Kidney (tissue), 14 donors: ENCODE results near the gene MYBBP1A. TPM values are rescaled to one million over a fixed set of nuclear protein-coding genes. Genes with fewer than 3 reads are reported as not detected.

Experiments used
- DNase-seq, 5 donors: peaks; one replicate each; pipeline ENCODE4 v3.0.0-alpha.2; 2013 to 2020
- FAIRE-seq: peaks from 2 replicates; lab custom pipeline; 2012; peaks lifted over from hg19 to GRCh38; lab: Jason Lieb, UNC
- H3K27ac ChIP-seq, 2 donors: one replicate each; pipeline ENCODE4 v1.7.0; 2013; ENCODE audit warnings: low read depth in 2 of 2, low read length in 2 of 2, inconsistent platforms in 1 of 2
- H3K27me3 ChIP-seq: one replicate; pipeline ENCODE4 v1.7.1; 2013; ENCODE audit warnings: low read length, inconsistent platforms; ENCODE audit not compliant: control insufficient read depth, insufficient read depth
- H3K36me3 ChIP-seq, 3 donors: one replicate each; pipeline versions ENCODE4 v1.7.0 to v1.7.1; 2013; ENCODE audit warnings: low read length in 3 of 3, control low read depth in 1 of 3, inconsistent platforms in 1 of 3; ENCODE audit not compliant: insufficient read depth in 3 of 3, control insufficient read depth in 2 of 3
- H3K4me1 ChIP-seq, 3 donors: one replicate each; pipeline versions ENCODE4 v1.7.0 to v1.7.1; 2013; ENCODE audit warnings: low read length in 3 of 3, inconsistent platforms in 1 of 3, low read depth in 1 of 3; ENCODE audit not compliant: control insufficient read depth in 2 of 3, insufficient read depth in 2 of 3
- H3K4me3 ChIP-seq, 3 donors: one replicate each; pipeline versions ENCODE4 v1.7.0 to v1.8.1; 2013; ENCODE audit warnings: low read length in 3 of 3, control low read depth in 1 of 3, inconsistent platforms in 1 of 3
- H3K9ac ChIP-seq, 3 donors: one replicate each; pipeline versions ENCODE4 v1.7.0 to v1.7.1; 2013; ENCODE audit warnings: low read length in 3 of 3, control low read depth in 1 of 3, inconsistent platforms in 1 of 3
- H3K9me3 ChIP-seq, 3 donors: one replicate each; pipeline versions ENCODE4 v1.7.0 to v1.7.1; 2013; ENCODE audit warnings: low read length in 3 of 3, control low read depth in 1 of 3, inconsistent platforms in 1 of 3; ENCODE audit not compliant: control insufficient read depth in 2 of 3, insufficient read depth in 1 of 3
- CTCF ChIP-seq: IDR thresholded peaks from 3 replicates; pipeline ENCODE4 v1.5.1; 2012; ENCODE audit warnings: mild to moderate bottlenecking, moderate library complexity, borderline replicate concordance; ENCODE audit not compliant: insufficient read depth; ENCODE audit errors: extremely low read depth
- intact Hi-C: fragments of 100-400 bp; cut with DNase I; formaldehyde crosslinking; loops from one replicate; pipeline ENCODE4 v1.11.1; 2022
- polyA plus RNA-seq: library from polyadenylated mRNA; stranded (reverse); fragments of 350-450 nt; fragmentation: Illumina TruSeq; extraction: RNeasy Lipid Tissue Mini Kit (QIAGEN cat#74804); gene quantifications from one replicate; pipeline ENCODE4 v1.2.3, GENCODE V29; 2014; ENCODE audit warnings: low read depth, low replicate concordance; ENCODE audit not compliant: insufficient read depth
- total RNA-seq: library from RNA; stranded (reverse); fragmentation: NEBNext Ultra II Directional; extraction: Animal tissue kit (Norgen Biotek cat#: 25700); gene quantifications from one replicate; pipeline ENCODE4 v1.2.1, GENCODE V29; 2021
- donor health status: control.
- donor health status: control.
- donor health status: control.
- donor health status: control.
- donor health status: control.
- donor health status: DM: yes; HTN: yes; CAD: no.
- donor health status: Normal renal cell carcinoma (clear cell type).

The MYBBP1A gene
- total and polyA plus RNA-seq, 2 donors from 2014 or later, result 11.9 to 51.6 TPM

GRCh38 chr17:4594931-4595684 is 39.9 kb upstream of the MYBBP1A start:
- no peaks in the 10 kb centered on the region for H3K9me3 ChIP-seq

GRCh38 chr17:4594406-4594805 is 39.2 kb upstream of the MYBBP1A start:
- FAIRE-seq (no peak), DNase-seq (peak in 1 of 5 donors; percentile 57)
- Histone ChIP-seq H3K9me3 (no peaks in the 10 kb centered on the region), H3K9ac (no peak overlapping the region), H3K4me1 (peaks cover 0 to 22% (median 8%) of the 10 kb centered on the region in 3 donors), H3K27me3 (no peaks in the 10 kb centered on the region), H3K36me3 (peaks cover 0 to 29% (median 4%) of the 10 kb centered on the region in 3 donors), H3K27ac (no peak overlapping the region), H3K4me3 (no peak overlapping the region)
- intact Hi-C loops, result no loop called here
- no peak for TF ChIP-seq CTCF

More at GRCh38 chr17:4594931-4595684, 39.9 kb upstream of the MYBBP1A start:
- Histone ChIP-seq H3K36me3 (peaks cover 0 to 33% (median 4%) of the 10 kb centered on the region in 3 donors), H3K4me3 (no peak overlapping the region), H3K9ac (no peak overlapping the region), H3K4me1 (peaks cover 0 to 20% (median 8%) of the 10 kb centered on the region in 3 donors), H3K27ac (no peak overlapping the region), H3K27me3 (no peaks in the 10 kb centered on the region)
- intact Hi-C loops, result no loop called here
- TF ChIP-seq CTCF, result peak; percentile 1
- DNase-seq (peak; percentile 52 to 70 (median 68)), FAIRE-seq (no peak)

GRCh38 chr17:4593021-4593421 is 37.8 kb upstream of the MYBBP1A start:
- no peak overlapping the region for H3K4me3 ChIP-seq
- no peaks in the 10 kb centered on the region for H3K9me3 ChIP-seq
- intact Hi-C loops, result no loop called here
- FAIRE-seq (no peak), DNase-seq (peak in 1 of 5 donors; percentile 73)
- no peak for TF ChIP-seq CTCF
- H3K9ac ChIP-seq, result no peak overlapping the region
- H3K36me3 ChIP-seq, result peaks cover 0 to 23% (median 3%) of the 10 kb centered on the region in 3 donors
- H3K27ac ChIP-seq, result no peak overlapping the region
- H3K27me3 ChIP-seq, result no peaks in the 10 kb centered on the region
- H3K4me1 ChIP-seq, result peaks cover 0 to 32% (median 12%) of the 10 kb centered on the region in 3 donors
